ENCODE results near the gene SP1. TPM values are rescaled to one million over a fixed set of nuclear protein-coding genes. Genes with fewer than 3 reads are reported as not detected.
"Not testable (repeated sequence)": the region's sequence is repeated elsewhere in the genome, so short reads cannot be mapped to it uniquely, and the experiment has no call there.

The SP1 gene
- total and polyA plus RNA-seq, 8 donors = 69.5 to 82.0 (median 78.0) TPM

GRCh38 chr12:53365245-53365904 is 14.6 kb upstream of the SP1 start:
- intact Hi-C loops (cut with DNase I) = no loop called here
- no peaks in the 10 kb centered on the region for H3K27me3 ChIP-seq
- peak overlapping the region; percentile 65 to 90 for H3K27ac ChIP-seq
- DNase-seq (no peak), ATAC-seq (peak; percentile 81)
- peaks cover 2 to 53% of the 10 kb centered on the region in 2 donors for H3K4me1 ChIP-seq
- no peak overlapping the region for H3K4me3 ChIP-seq
- H3K36me3 ChIP-seq = no peaks in the 10 kb centered on the region
- H3K9me3 ChIP-seq = no peaks in the 10 kb centered on the region
- TF ChIP-seq CTCF (IDR thresholded peaks at IDR 0.05) = no peak

DNA sequence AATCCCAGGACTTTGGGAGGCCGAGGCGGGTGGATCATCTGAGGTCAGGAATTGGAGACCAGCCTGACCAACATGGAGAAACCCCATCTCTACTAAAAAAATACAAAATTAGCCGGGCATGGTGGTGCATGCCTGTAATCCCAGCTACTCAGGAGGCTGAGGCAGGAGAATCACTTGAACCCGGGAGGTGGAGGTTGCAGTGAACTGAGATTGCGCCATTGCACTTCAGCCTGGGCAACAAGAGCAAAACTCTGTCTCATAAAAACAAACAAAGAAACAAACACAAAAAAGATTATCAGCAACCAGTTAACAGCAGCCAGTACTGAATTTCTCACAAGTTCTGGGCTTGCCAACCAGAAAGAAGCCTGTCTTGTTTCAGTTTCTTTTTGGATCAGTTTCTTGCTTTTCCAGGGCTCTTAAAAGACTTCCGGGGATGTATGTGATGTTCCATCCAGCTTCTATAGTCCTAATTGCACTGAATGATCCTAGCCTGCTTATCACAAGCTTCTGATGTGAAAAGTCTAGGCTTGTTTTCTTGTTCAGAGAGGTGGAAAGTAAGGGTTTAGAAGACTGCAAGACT is 6.3 kb upstream of the SP1 start:
- ATAC-seq; intact Hi-C loops (cut with DNase I); H3K4me3 ChIP-seq; H3K9me3 ChIP-seq; H3K27me3 ChIP-seq; H3K36me3 ChIP-seq: not testable (repeated sequence)
- DNase-seq = peak in 1 of 4 donors; percentile 13
- Histone ChIP-seq H3K4me1 (peaks cover 2 to 54% of the 10 kb centered on the region in 2 donors), H3K27ac (peak overlapping the region; percentile 57 to 81)

DNA sequence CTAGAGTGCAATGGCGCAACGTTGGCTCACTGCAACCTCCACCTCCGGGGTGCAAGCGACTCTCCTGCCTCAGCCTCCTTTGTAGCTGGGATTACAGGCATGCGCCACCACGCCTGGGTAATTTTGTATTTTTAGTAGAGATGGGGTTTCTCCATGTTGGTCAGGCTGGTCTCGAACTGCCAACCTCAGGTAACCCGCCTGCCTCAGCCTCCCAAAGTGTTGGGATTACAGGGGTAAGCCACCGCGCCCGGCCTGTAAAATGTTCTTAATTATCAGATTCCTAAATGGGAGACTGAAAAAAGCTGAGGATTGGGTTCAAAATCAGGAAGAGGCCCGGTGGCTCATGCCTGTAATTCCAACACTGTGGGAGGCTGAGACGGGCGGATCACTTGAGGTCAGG is 5.7 kb upstream of the SP1 start:
- DNase-seq = peak in 1 of 4 donors; percentile 32
- H3K27me3 ChIP-seq; H3K36me3 ChIP-seq; H3K9me3 ChIP-seq; intact Hi-C loops (cut with DNase I); ATAC-seq; H3K4me3 ChIP-seq: not testable (repeated sequence)
- Histone ChIP-seq H3K27ac (peak overlapping the region in 1 of 2 donors; percentile 81), H3K4me1 (peaks cover 7 to 54% of the 10 kb centered on the region in 2 donors)

- Histone ChIP-seq H3K4me1 (peaks cover 15 to 42% of the 10 kb centered on the region in 2 donors), H3K4me3 (no peak overlapping the region), H3K27ac (no peak overlapping the region), H3K36me3 (no peaks in the 10 kb centered on the region), H3K27me3 (no peaks in the 10 kb centered on the region), H3K9me3 (no peaks in the 10 kb centered on the region)
- ATAC-seq (no peak), DNase-seq (no peak)
- intact Hi-C loops (cut with DNase I) = no loop called here
- no peak for TF ChIP-seq CTCF (IDR thresholded peaks at IDR 0.05)
These were observed 3.2 kb upstream of the SP1 start for GRCh38 chr12:53376747-53377146.

DNA sequence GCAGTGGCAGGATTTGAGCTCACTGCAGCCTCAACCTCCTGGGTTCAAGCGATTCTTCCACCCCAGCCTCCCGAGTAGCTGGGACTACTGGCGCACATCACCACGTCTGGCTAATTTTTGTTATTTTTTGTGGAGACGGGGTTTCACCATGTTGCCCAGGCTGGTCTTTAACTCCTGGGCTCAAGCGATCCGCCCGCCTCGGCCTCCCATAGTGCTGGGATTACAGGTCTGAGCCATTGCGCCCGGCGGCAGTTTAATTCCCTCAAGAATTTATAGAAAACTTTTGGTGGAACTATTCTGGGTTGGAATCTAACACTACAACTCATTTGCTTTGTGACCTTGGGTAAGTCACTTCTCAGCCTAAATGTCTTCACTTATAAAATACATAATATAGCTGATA is 1.8 kb upstream of the SP1 start:
- Histone ChIP-seq H3K36me3 (peaks cover 0 to 14% of the 10 kb centered on the region in 2 donors), H3K27me3 (no peaks in the 10 kb centered on the region), H3K4me1 (peaks cover 29 to 44% of the 10 kb centered on the region in 2 donors), H3K9me3 (no peaks in the 10 kb centered on the region), H3K27ac (peak overlapping the region; percentile 97 to 98), H3K4me3 (no peak overlapping the region)
- ATAC-seq (no peak), DNase-seq (peak in 2 of 4 donors; percentile 28 to 73)
- intact Hi-C loops (cut with DNase I) = no loop called here
- no peak for TF ChIP-seq CTCF (IDR thresholded peaks at IDR 0.05)

GRCh38 chr12:53378724-53379388 is 1.1 kb upstream of the SP1 start:
- TF ChIP-seq CTCF (IDR thresholded peaks at IDR 0.05) = no peak
- Histone ChIP-seq H3K36me3 (peaks cover 0 to 21% of the 10 kb centered on the region in 2 donors), H3K27ac (peak overlapping the region; percentile 97 to 98), H3K4me1 (peaks cover 34 to 44% of the 10 kb centered on the region in 2 donors), H3K4me3 (peak overlapping the region; percentile 40 to 52), H3K9me3 (no peaks in the 10 kb centered on the region), H3K27me3 (no peaks in the 10 kb centered on the region)
- ATAC-seq (no peak), DNase-seq (peak in 1 of 4 donors; percentile 19)
- intact Hi-C loops (cut with DNase I) = no loop called here
